Activated CD8-positive, alpha-beta memory T cell treated with anti-CD3 and anti-CD28 coated beads, Interleukin-2, amount 50 U/mL, for 24 hours (primary cell): Measurements from ENCODE around the gene CTXND1.
A peak's percentile ranks its signal among the peaks of the same experiment; 100 is the strongest.

Source experiments
- DNase-seq: peaks from one replicate; pipeline ENCODE4 v3.0.0-alpha.2; 2020; ENCODE audit errors: extremely low read depth

Gene CTXND1

GRCh38 chr15:80182611-80183261 is 69.3 kb downstream of the CTXND1 start:
- no peak for DNase-seq

- no peak for DNase-seq
Measured at GRCh38 chr15:80180986-80181385, 71.0 kb downstream of the CTXND1 start.

- DNase-seq: no peak
Measured at GRCh38 chr15:80180468-80180867, 71.5 kb downstream of the CTXND1 start.

GRCh38 chr15:80179935-80180334 is 72.1 kb downstream of the CTXND1 start:
- no peak for DNase-seq

GRCh38 chr15:80179025-80179759 is 72.8 kb downstream of the CTXND1 start:
- no peak for DNase-seq

GRCh38 chr15:80177156-80177555 is 74.9 kb downstream of the CTXND1 start:
- DNase-seq: no peak

GRCh38 chr15:80176443-80176842 is 75.6 kb downstream of the CTXND1 start:
- DNase-seq: no peak

GRCh38 chr15:80175436-80175835 is 76.6 kb downstream of the CTXND1 start:
- no peak for DNase-seq

- DNase-seq: no peak
Measured at GRCh38 chr15:80174017-80174746, 77.8 kb downstream of the CTXND1 start.

GRCh38 chr15:80173022-80173759 is 78.8 kb downstream of the CTXND1 start:
- peak; percentile 31 for DNase-seq

- DNase-seq: no peak
Measured at GRCh38 chr15:80172401-80172800, 79.6 kb downstream of the CTXND1 start.

- no peak for DNase-seq
Measured at GRCh38 chr15:80171787-80172186, 80.2 kb downstream of the CTXND1 start.

GRCh38 chr15:80170596-80170995 is 81.4 kb downstream of the CTXND1 start:
- DNase-seq: no peak

- no peak for DNase-seq
Measured at GRCh38 chr15:80169768-80170357, 82.2 kb downstream of the CTXND1 start.

GRCh38 chr15:80168421-80168820 is 83.6 kb downstream of the CTXND1 start:
- DNase-seq: no peak

- no peak for DNase-seq
Measured at GRCh38 chr15:80167936-80168335, 84.1 kb downstream of the CTXND1 start.

- no peak for DNase-seq
Measured at GRCh38 chr15:80163897-80164296, 88.1 kb downstream of the CTXND1 start.

GRCh38 chr15:80163217-80163616 is 88.8 kb downstream of the CTXND1 start:
- DNase-seq: no peak

- DNase-seq: no peak
Measured at GRCh38 chr15:80162059-80162554, 89.9 kb downstream of the CTXND1 start.

GRCh38 chr15:80161468-80162016 is 90.5 kb downstream of the CTXND1 start:
- no peak for DNase-seq

GRCh38 chr15:80160570-80161156 is 91.3 kb downstream of the CTXND1 start:
- DNase-seq: no peak
